Activated CD4-positive, CD25-positive, alpha-beta regulatory T cell treated with anti-CD3 and anti-CD28 coated beads, Interleukin-2, amount 50 U/mL, for 72 hours (primary cell): ENCODE measurements around the gene ACTRT2.

Experiments used
- DNase-seq: peaks from one replicate; pipeline ENCODE4 v3.0.0; 2021

ACTRT2 gene

DNA sequence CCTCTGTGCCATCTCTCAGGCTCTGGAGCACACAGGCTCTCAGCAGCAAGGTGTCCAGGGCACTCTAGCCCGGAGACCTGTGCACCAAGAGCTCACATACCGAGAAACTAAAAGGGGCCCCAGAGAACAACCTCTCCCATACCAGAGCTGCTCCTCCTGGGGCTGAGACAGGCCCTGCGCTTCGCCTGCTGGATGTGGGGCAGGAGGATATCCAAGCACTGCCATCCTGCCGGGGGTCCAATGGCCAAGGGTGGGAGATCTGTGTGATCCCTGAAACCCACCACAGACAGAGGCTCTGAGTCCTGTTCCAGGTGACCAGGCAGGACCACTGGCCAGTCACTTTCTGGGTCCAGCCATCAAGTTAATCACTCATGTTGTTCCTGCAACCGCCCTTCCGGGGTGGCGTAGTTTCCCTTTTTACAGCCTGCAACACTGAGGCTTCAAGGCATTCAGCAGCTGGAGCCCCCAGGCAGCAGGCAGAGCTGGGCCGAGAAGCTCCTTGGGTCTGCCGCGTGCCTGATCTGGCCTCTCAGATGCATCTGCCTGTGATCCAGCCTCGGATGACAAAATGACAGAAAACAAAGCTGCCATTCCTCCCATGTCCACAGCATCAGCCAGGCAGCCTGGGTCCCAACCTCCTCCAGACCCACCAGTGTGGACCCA lies 36.7 kb upstream of the ACTRT2 start:
- DNase-seq: no peak

DNA sequence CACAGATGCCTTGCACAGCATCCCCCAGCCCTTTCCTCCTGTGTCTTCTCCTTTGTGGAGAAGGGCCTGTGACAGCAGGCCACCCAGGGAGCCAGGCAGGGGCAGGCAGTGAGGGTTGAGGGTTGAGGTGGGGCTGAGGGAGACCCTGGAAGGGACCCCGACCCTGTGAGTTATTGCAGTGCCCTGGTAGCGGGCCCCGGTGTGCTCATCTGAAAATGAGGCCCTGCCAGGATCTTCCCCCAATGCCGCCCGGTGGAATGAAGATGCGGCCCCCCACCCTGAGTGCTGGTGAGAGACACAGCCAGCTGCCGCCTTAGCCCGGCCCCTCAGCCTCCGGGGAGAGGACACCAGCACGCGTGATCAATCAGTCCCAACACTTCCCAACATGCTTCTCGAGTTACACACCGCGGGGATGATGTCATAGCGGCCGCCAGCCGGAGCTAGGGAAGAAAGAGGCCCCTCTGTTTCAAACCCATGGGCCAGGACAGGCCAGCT lies 36.2 kb upstream of the ACTRT2 start:
- DNase-seq: no peak

DNA sequence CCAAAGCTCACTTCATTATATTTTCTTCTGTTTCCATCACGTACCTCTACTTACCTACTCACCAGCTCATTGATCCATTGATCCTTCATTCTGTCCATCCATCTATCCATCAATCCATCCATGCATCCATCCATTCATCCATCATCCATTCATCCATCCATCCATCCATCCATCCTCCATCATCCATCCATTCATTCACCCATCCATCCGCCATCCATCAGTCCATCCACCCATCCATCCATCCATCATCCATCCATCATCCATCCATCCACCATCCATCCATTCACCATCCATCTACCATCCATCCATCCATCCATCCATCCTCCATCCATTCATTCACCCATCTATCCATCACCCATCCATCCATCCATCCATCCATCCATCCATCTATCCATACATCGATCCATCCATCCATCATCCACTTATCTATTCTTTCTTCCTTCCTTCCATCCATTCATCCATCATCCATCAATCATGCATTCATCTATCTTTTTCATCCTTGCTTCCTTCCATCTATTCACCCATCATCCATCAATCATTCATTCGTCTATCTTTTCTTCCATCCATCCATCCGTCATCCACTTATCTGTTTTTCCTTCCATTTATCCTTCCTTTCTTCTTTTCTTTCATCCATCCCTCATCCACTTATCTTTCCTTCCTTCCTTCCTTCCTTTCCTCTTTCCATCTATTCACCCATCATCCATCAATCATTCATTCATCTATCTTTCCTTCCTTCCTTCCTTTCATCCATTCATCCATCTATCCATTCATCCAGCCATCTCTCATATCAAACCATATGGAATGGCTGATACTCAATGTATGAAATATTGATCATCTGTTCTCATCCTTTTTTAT lies 35.3 kb upstream of the ACTRT2 start:
- DNase-seq: no peak

DNA sequence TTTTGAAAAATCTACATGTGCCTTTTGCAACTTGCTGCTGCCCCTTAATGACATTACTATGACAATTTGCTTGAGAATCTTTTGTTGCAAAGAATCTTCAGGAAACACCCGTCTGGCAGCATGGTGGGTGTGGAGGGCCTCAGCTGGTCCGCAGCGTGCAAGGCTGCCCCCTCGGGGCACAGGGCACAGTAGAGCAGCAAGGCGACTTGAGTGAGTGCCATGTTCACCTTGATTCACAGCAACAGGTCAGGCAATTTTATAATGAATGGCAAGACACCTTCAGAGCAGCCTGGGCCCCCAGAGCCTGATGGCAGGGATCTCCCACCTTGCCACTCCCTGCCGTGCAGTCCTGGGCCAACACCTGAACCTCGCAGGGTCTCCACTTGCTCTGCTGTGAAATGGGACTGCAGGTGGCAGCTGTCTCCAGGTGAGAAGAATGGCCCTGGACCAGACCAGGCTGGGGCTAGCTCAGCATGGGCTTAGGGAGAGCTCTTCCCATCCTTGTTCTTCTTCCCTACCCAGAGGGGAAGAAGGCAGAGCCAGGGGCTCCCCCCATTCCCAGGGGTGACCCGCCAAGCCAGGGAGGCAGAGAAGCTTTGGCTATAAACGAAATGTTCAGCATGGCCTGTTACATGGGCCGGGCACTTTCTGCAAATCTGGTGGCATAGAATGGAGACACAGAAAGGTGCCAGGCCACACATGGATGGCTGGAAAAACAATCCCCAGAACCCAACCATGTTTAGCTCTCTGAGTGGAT lies 34.5 kb upstream of the ACTRT2 start:
- DNase-seq: no peak

DNA sequence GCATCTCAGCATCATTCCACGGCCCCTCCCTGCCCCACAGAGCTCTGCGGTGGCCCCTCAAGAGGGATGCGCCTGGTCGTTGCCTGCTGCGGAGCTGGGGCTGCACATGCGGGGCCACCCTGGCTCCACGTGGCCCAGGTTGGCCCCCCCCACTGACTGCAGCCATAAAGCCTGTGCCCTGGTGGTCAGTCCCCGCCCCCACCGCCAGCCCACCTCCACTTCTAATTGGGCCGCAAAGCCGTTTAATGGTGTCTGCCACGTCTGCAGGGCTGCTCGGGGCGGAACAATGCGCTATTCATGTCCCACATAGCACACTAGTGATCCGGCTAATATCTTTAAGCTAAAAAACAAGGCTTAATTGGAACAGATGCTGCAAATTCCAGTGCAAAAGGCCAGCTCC lies 33.5 kb upstream of the ACTRT2 start:
- no peak for DNase-seq

DNA sequence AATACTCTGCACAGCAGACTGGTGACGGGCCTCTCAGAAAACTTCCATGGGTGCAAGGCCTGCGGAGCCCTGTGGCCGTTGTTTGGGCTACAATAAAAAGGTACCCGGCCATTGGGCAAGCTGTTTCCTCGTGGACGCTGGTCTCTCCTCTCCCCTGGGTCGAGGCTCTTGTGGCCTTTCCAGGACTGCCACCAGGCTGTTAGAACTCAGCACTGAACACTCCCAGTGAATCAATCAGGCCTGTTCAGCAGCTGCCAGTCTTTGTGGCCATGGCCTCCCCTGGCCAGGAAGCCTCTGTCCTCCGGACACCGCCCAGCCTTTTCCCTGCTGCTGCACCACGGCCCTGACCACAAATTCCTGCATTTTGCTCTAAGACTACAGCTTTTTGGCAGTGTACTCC lies 33.0 kb upstream of the ACTRT2 start:
- no peak for DNase-seq

DNA sequence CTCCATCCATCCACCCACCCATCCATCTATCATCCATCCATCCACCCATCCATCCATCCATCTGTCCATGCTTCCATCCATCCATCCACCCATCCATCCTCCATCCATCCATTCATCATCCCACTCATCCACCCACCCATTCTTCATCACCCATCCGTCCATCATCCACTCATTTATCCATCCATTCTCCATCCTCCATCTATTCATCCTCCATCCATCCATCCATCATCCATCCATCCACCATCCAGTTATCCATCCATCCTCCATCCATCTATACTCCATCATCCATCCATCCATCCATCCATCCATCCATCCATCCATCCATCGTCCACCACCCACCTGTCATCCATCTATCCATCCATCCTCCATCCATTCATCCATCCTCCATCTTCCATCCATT lies 32.1 kb upstream of the ACTRT2 start:
- DNase-seq: no peak

DNA sequence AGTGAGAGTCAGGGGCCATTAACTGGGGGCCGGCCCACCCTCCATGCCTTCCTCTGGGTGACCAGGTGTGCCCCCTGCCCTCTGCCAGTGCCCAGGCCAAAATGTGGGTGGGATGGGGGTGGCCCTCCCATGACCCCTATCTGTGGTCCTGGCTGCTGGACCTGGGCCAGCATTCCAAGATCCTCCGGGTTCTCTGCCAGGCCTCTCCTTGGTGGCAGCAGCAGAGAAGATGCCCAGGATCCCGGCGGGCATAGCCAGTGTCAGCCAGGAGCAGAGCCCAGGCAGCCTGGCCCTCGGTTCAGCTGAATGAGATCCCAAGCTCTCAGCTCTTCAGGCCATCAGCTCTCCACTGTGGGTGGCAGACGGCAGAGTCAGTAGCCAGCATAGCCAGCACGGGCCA lies 31.3 kb upstream of the ACTRT2 start:
- DNase-seq: no peak

DNA sequence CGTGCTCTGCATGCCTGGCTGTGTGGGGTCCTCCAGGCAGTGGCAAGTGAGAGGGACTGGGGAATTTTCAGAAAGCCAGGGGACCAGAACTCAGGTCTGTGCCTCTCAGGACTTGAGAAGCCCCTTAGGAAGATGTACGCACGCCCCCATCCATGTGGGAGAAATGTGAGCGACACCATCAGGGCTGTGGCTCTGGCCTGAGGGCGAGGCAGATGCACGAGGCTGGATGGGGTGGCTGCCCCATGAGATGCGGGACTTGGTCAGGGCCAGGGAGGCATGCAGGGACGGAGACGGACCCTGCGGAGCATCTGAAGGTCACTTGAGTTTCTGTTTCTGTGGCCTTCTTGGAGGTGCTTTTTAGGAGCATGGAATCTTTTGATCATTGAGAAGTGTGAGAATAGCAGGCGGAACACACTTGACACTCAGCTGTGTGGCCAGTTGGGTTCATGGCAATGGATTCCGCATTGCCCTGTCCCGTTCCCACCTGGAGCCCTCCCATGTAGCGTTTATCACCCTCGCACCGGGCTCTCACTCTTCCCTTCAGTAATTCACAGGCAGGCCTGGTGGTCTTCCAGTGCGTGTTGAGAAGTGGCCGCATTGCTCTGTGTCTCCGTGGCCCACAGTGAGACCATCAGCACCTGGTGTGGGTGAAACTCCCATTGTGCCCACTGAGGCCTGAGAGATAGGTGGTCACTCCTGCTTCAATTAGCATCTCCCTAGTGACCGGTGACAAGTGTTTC lies 30.7 kb upstream of the ACTRT2 start:
- DNase-seq: no peak

DNA sequence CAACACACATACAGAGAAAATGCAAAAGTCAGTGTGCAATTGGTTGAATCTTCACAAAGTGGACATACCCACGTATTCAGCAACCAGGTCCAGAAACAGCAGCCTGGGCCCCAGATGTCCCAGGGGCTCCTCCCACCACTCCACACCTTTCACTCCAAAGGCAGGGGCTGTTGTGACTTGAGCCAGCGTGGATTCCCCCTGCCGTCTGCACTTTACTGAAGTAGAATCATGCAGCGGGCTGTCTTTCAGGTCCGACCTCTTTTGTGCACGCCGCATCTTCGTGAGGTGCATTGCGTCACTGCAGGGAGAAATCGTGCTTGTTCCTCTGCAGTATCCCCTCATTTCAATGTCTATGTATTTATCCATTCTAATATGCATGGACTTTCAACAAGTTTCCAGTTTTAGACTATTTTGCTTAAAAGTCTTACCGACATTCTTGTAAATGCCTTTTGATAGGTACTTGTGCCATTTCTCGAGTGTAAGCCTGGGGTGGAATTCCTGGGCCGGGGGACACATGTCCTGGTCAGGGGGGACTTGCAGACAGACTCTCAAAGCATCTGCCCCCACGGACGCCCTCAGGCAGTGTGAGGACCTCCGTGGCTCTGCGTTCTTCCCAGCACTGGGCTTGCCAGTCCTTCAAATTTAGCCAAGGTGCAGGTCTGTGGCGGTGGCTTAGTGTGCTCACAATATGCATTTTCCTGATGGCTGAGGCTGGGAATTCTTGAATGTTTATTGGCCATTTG lies 29.3 kb upstream of the ACTRT2 start:
- DNase-seq: no peak

DNA sequence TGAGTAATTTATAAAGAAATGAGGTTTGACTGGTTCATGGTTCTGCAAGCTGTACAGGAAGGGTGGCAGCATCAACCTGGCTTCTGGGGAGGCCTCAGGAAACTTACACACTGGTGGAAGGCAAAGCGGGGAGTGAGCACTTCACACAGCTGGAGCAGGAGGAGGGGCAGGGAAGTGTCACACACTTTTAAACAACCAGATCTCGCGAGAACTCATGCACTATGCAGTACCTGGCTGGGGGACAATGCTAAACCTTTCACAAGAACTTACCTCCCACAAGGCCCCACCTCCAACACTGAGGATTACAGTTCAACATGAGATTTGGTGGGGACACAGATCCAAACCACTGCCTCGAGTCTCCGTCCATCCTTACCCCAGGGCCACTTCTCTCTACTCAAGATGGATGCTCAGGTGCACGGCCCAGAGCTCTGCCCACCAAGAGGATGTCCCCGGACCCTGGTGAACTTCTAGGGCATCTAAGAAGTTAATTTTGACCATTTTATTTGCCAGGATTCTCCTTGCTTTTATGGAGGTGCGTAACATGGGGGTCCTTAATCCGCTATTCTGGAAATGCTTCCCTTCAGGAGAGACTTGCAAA lies 22.7 kb upstream of the ACTRT2 start:
- no peak for DNase-seq

DNA sequence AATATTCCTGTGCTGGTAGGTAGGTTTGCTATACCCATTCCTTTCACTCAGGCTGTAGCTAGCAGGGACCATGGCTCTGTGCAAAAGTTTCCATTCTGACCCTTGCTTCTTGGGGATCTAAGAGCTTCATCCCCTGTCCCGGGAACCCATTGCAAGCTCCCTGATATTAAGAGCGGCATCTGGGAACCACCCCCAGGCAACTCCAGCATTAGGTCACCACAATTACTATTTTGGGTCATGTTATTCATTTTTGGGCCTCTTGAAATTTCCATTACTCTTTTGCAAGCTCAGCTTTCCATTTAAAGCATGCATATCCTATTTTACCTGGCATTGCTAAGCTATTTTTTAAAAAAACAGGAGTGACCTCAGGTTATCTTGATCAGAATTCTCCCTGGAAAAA lies 22.1 kb upstream of the ACTRT2 start:
- DNase-seq: no peak

DNA sequence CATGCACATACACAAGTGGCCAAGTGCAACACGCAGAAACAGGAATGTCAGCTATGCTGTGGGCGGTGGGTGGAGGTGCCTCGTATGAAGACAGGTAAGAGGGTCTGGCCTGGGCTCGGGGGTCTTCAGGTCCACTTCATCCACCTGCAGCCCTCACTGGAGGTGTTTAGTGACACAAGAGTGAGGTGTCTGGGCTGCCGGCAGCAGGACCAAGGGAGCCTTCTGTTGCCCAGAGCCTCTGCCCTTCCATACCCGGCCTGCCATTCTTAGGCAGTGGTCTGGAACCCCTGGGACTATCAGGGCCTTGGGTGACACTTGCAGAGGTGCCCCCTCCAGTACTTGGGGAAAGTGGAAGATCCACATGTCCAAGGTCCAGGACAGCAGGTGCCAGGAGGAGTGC lies 21.7 kb upstream of the ACTRT2 start:
- no peak for DNase-seq

DNA sequence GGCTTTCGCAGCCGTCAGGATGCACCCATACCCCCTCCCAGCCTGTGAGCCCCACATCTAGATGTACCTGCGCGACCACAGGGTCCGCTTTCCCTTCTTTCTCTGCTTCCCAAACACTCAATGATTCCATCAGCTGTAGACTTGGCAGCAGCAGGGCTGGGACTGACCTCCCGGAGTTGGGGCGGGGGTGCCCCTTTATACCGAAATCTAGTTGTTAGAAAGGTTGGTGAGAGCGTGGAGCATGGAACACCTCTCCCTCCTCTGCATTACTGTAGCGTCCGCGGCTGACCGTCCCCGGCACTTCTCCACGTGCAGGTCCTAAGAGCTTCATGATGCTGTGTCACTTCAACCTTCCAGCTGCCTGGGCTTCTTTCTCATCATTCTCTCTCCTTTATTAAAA lies 21.1 kb upstream of the ACTRT2 start:
- DNase-seq: no peak

DNA sequence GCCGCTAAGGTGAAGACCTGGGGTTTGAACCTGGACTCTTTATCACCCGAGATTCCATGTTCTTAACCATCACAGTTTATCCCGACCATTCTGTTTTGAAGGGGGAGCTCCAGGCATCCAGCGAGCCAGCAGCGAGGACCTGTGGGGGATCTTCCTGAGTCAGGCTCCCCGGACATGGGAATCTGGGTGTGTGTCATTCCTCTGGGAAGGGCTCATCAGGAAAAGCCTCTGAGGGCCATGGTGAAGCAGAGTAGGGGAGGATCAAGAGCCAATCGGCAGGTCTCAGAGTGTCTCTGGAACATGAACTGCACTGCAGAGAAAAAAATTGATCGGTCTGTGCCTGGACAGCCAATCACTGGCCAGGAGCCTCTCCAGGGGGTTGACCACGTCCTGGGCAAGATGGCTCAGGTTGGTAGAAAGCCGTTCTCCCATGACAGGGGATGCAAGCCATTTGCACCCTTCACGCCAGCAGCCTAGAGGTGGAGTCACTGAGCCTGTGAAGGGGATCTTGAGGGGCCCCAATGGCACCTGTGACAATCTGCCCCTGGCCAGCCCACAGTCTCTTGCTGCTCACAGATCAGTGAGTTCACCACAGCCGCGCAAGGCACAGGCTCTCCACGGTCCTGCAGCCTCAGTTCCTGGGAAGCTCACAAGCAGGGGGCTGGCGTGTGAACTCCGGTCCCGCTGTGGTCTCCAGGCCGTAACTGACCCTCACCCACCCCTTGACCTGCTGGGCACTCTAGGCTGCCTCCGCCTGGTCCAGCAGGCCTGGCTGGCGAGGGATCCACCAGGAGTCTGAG lies 20.4 kb upstream of the ACTRT2 start:
- DNase-seq: no peak

DNA sequence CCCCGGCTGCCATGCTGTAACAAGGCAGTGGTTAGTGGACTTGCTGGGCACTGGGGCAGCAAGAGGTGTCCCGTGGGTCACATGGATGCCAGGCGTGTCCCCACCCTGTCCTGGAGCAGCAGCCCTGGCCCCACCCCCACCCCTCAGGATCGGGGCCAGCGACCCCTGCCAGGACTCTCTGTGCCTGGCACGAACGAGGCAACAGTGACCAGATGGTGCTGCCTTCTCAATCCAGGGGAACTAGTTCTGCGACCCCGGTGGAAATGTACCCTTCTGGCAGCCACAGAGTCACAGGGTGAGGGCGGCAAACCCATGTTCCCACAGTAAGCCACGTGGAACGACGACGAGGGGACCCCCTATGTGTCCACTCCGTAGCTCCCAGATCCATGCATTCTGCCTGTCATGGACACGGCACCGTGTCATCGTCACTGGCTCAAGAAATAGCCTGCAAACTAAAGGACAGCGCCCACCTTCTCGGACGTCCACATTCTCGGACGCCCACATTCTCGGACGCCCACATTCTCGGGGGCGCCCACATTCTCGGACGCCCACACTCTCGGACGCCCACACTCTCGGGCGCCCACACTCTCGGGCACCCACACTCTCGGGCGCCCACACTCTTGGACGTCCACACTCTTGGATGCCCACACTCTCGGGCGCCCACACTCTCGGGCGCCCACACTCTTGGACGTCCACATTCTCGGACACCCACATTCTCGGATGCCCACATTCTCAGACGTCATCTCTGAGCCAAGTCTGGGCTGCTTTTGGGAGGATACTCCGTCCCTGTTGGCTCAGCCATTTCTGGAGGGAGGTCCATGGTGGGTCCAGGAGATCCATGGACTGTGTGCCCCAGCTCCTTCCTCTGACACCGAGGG lies 19.6 kb upstream of the ACTRT2 start:
- no peak for DNase-seq

DNA sequence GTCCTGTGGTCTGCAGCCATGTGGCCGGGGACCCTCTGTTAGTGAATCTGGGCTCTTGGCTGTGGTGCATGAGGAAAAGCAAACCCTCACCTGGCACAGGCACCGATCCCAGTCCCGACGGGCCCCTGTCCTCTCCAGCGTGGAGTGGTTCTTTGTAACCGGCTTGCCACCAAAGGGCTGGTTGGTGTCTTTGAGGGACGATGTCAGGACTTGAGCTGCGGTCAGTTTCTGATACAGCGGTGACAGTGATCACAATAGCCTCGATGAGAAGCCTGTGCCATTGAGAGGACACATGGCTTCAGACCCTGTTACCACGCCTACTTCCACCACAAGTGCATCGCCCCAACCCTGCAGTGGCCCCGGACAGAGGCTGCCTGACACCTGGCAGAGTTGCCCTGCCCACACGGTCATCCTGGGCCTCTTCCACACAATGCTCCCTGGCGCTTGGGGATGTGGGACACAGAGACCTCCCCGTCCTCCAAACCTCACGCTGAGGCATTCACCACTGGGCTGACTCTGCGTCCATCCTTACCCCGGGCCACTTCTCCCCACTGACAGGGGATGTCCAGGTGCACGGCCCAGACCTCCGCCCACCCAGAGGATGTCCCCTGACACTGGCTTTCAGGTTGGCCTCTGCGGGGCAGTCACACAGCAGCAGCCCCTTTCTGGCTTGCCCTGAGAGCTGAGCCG lies 18.8 kb upstream of the ACTRT2 start:
- no peak for DNase-seq

DNA sequence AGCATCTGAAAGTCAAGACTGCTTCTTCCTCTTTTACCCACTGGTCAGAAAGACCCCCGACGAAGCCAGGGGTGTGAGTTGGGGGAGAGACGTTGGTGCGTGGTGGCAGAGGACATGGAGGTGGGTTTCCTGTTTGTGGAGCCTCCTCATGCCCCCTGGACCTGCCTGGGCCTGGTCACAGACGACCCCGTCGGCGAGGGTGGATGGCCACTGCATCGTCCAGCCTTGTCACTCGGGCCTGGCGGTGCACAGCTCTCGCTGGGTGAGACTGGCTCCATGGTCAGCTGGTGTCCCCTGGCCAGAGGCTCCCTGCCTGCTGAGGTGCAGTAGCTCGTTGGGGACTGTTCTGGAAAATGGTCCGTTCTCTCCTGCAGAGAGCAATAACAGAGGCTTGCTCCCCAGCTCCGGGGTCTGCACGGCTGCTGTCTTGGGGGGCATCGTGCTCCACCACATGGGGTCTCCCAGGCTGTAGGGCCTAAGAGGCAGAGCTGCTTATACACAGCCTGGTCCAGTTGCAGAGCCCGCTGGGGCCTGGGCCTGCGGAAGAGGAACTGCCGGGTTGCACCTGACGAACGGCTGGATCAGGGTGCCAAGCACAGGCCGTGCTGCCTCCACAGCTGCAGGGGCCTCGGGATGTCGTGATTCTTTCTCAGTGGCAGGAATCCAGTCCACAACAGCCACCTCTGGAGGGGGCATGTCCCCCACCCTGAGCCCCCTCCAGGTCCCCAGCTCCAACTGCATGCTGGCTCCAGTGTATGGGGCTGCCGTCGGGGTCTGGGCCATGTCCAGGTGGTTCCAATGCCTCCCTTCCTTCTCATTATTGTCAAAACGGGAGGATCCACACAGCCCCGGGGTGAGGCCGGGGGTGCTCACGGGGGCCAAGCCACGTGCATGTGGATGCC lies 18.0 kb upstream of the ACTRT2 start:
- DNase-seq: no peak
